HepG2 (cell line): ENCODE data around the gene APOA1. TPM values are rescaled to one million over a fixed set of nuclear protein-coding genes. Genes with fewer than 3 reads are reported as not detected.

Experiments
- ATF7-NPFF ChIP-seq: sonication (generic); formaldehyde crosslinking; IDR thresholded peaks from 2 replicates; pipeline ENCODE4 v1.8.1; 2023; ENCODE audit warnings: mild to moderate bottlenecking, low read depth, missing genetic modification reagents, moderate library complexity
- BRD4 ChIP-seq: sonication (generic); formaldehyde crosslinking; IDR thresholded peaks from 2 replicates; pipeline ENCODE4 v1.4.0; 2020; ENCODE audit warnings: missing genetic modification reagents
- CREB1 ChIP-seq, 2 experiments: fragments of 450-650 bp in 1 of 2; IDR thresholded peaks; 2 replicates each; pipeline ENCODE4 v1.6.1; 2016 to 2017; ENCODE audit warnings: control low read depth in 1 of 2, mild to moderate bottlenecking in 1 of 2, missing compliant biosample characterization in 1 of 2, missing genetic modification characterization in 1 of 2
- EED ChIP-seq: sonication (generic); formaldehyde crosslinking; IDR thresholded peaks from 2 replicates; pipeline ENCODE4 v1.5.0; 2020; ENCODE audit warnings: mild to moderate bottlenecking, missing genetic modification reagents
- KIAA2018 ChIP-seq: sonication (generic); formaldehyde crosslinking; IDR thresholded peaks from 2 replicates; pipeline ENCODE4 v1.5.0; 2020; ENCODE audit warnings: mild to moderate bottlenecking, missing genetic modification reagents, borderline replicate concordance
- KLF11 ChIP-seq: IDR thresholded peaks from 2 replicates; pipeline ENCODE4 v1.6.1; 2016; ENCODE audit warnings: missing compliant biosample characterization
- KLF12 ChIP-seq: sonication (generic); formaldehyde crosslinking; IDR thresholded peaks from 2 replicates; pipeline ENCODE4 v1.4.0; 2020; ENCODE audit warnings: missing genetic modification reagents, borderline replicate concordance
- NR2F2 ChIP-seq: IDR thresholded peaks from 2 replicates; pipeline ENCODE4 v1.6.1; 2012; ENCODE audit warnings: low read depth, inconsistent platforms, borderline replicate concordance
- NR2F6 ChIP-seq, 2 experiments: IDR thresholded peaks; 2 replicates each; pipeline ENCODE4 v1.6.1; 2016; ENCODE audit warnings: antibody characterized with exemption in 1 of 2, mild to moderate bottlenecking in 1 of 2
- ONECUT2 ChIP-seq: sonication (generic); formaldehyde crosslinking; IDR thresholded peaks from 2 replicates; pipeline ENCODE4 v1.4.0; 2020; ENCODE audit warnings: missing genetic modification reagents
- SALL2 ChIP-seq: sonication (generic); formaldehyde crosslinking; IDR thresholded peaks from 2 replicates; pipeline ENCODE4 v1.8.1; 2023; ENCODE audit warnings: mild to moderate bottlenecking, missing genetic modification reagents, inconsistent platforms
- TEAD2 ChIP-seq: sonication (generic); formaldehyde crosslinking; IDR thresholded peaks from 2 replicates; pipeline ENCODE4 v1.9.0; 2021; ENCODE audit warnings: missing genetic modification reagents
- TEAD3 ChIP-seq: optimal IDR thresholded peaks from 2 replicates; pipeline ENCODE3; 2016; ENCODE audit warnings: borderline replicate concordance
- ZBTB44 ChIP-seq: sonication (generic); formaldehyde crosslinking; IDR thresholded peaks from 2 replicates; pipeline ENCODE4 v1.4.0; 2020; ENCODE audit warnings: missing genetic modification reagents
- ZBTB49 ChIP-seq: sonication (generic); formaldehyde crosslinking; IDR thresholded peaks from 2 replicates; pipeline ENCODE4 v1.4.0; 2020; ENCODE audit warnings: missing genetic modification reagents, borderline replicate concordance
- ZFAT ChIP-seq: sonication (generic); formaldehyde crosslinking; conservative IDR thresholded peaks from 2 replicates; pipeline ENCODE4 v1.8.1; 2023; ENCODE audit warnings: missing genetic modification reagents, inconsistent platforms
- ZFP62 ChIP-seq: sonication (generic); formaldehyde crosslinking; IDR thresholded peaks from 2 replicates; pipeline ENCODE4 v1.4.0; 2020; ENCODE audit warnings: missing genetic modification reagents
- ZNF207 ChIP-seq: fragments of 450-650 bp; IDR thresholded peaks from 2 replicates; pipeline ENCODE4 v1.6.1; 2016; ENCODE audit warnings: antibody characterized with exemption, borderline replicate concordance
- polyA plus RNA-seq, 8 experiments: library from polyadenylated mRNA; depleted of rRNA in 3 of 8; stranded (reverse) in 7 of 8; unstranded in 1 of 8; fragments of >200 nt; fragmentation: Illumina TruSeq in 4 of 8; extraction: Trizol in 4 of 8; gene quantifications; 2 replicates each; pipeline versions ENCODE4 v1.2.1 to v1.2.3, GENCODE V29; 2011 to 2016; ENCODE audit warnings: low read depth in 4 of 8, missing spikeins in 1 of 8, mixed read lengths in 1 of 8; ENCODE audit not compliant: insufficient read depth in 1 of 8
- total RNA-seq, 5 experiments: library from RNA; depleted of rRNA; stranded (reverse); fragments of >200 nt; fragmentation: Illumina TruSeq; extraction: Trizol; gene quantifications; 2 replicates each; pipeline ENCODE4 v1.2.3, GENCODE V29; 2016; ENCODE audit warnings: low read depth in 1 of 5

APOA1 gene
- total and polyA plus RNA-seq, 2 of the 13 experiments (the other 11 are each of a cell fraction or from before 2014, with no cell fraction given) = 1,973 to 5,485 TPM

GRCh38 chr11:116823031-116823843 lies 14.2 kb downstream of the APOA1 start, which contains the start of gene APOA4 (continued):
- TF ChIP-seq ZBTB44 (no peak), NR2F2 (no peak), ZFAT (CRISPR knock-in tag) (no peak), ZNF207 (no peak), CREB1 (IDR thresholded peaks at IDR 0.05) (no peak), CREB1 (CRISPR knock-in tag; IDR thresholded peaks at IDR 0.05) (peak; percentile 18; the same call in 1 of the 2 replicates), ATF7-NPFF (CRISPR knock-in tag) (peak; percentile 54; the same call in 1 of the 2 replicates), KLF11 (CRISPR knock-in tag) (no peak), ZBTB49 (CRISPR knock-in tag) (no peak), ONECUT2 (CRISPR knock-in tag) (no peak), SALL2 (CRISPR knock-in tag) (no peak), TEAD2 (no peak), KLF12 (no peak), TEAD3 (CRISPR knock-in tag) (no peak), BRD4 (no peak), ZFP62 (no peak), NR2F6 (IDR thresholded peaks at IDR 0.05) (no peak), NR2F6 (CRISPR knock-in tag; IDR thresholded peaks at IDR 0.05) (0 out of 2 replicates have a peak, but pooled peaks have one; percentile 31), KIAA2018 (CRISPR knock-in tag) (no peak), EED (CRISPR knock-in tag) (no peak)
